GM23338 (cell line): ENCODE measurements around the gene OR2G2. TPM values are rescaled to one million over a fixed set of nuclear protein-coding genes. Genes with fewer than 3 reads are reported as not detected.

ENCODE experiments used
- CREB1 ChIP-seq: fragments of 250-450 bp; sonication (Bioruptor Pico); IDR thresholded peaks from 2 replicates; pipeline ENCODE4 v1.5.0; 2020; ENCODE audit warnings: low read depth, mild to moderate bottlenecking, moderate library complexity
- ETS1 ChIP-seq: IDR thresholded peaks from 2 replicates; pipeline ENCODE4 v1.6.1; 2016; ENCODE audit warnings: antibody characterized with exemption
- EZH2 ChIP-seq: fragments of 200-600 bp; sonication (generic); IDR thresholded peaks from one replicate; pipeline ENCODE4 v1.8.0; 2017; ENCODE audit warnings: antibody characterized with exemption, mild to moderate bottlenecking, low read depth; ENCODE audit not compliant: unreplicated experiment
- JUNB ChIP-seq: IDR thresholded peaks from one replicate; pipeline ENCODE4 v1.6.1; 2016; ENCODE audit warnings: antibody characterized with exemption; ENCODE audit not compliant: unreplicated experiment
- POLR2AphosphoS5 ChIP-seq: IDR thresholded peaks from 2 replicates; pipeline ENCODE4 v1.6.1; 2016; ENCODE audit warnings: antibody characterized with exemption, low read depth
- REST ChIP-seq: IDR thresholded peaks from one replicate; pipeline ENCODE4 v1.6.1; 2018; ENCODE audit warnings: antibody characterized with exemption; ENCODE audit not compliant: unreplicated experiment
- ZNF114 ChIP-seq: fragments of 250-450 bp; sonication (Bioruptor Pico); IDR thresholded peaks from 2 replicates; pipeline ENCODE4 v1.5.0; 2020; ENCODE audit warnings: mild to moderate bottlenecking, moderate library complexity
- ZNF462 ChIP-seq: fragments of 250-450 bp; sonication (Bioruptor Pico); IDR thresholded peaks from 2 replicates; pipeline ENCODE4 v1.5.0; 2020; ENCODE audit warnings: mild to moderate bottlenecking, moderate library complexity
- polyA plus RNA-seq: library from polyadenylated mRNA; unstranded; fragments of >200 nt; fragmentation: Nextera tagmentation; extraction: Ambion mirVana; gene quantifications from 2 replicates; pipeline ENCODE4 v1.2.1, GENCODE V29; 2016
- total RNA-seq: library from RNA; depleted of rRNA; stranded (reverse); fragments of >200 nt; shearing (Covaris generic); gene quantifications from 2 replicates; pipeline ENCODE4 v1.2.3, GENCODE V29; 2014

Gene OR2G2
- total and polyA plus RNA-seq, 2 experiments from 2014 or later, result not detected

GRCh38 chr1:247578946-247579460 is 9.2 kb upstream of the OR2G2 start (continued):
- TF ChIP-seq ZNF462 (CRISPR knock-in tag) (no peak), JUNB (no peak), ETS1 (no peak), POLR2AphosphoS5 (no peak), CREB1 (CRISPR knock-in tag) (no peak), REST (no peak), ZNF114 (CRISPR knock-in tag) (no peak), EZH2 (no peak)
